Neural cell (in vitro differentiated cells): Measurements from ENCODE around the gene CEBPZ. TPM values are rescaled to one million over a fixed set of nuclear protein-coding genes. Genes with fewer than 3 reads are reported as not detected.

Experiments used
- H2AFZ ChIP-seq: fragments of 200-600, 300-800 bp; sonication (generic), shearing (Covaris generic); 2 replicates; pipeline ENCODE4 v1.6.0; 2014; ENCODE audit warnings: low read depth, mild to moderate bottlenecking, antibody characterized with exemption, low read length, moderate library complexity
- H3F3A ChIP-seq: fragments of 200-600 bp; shearing (Covaris generic); 2 replicates; pipeline ENCODE4 v1.6.1; 2016; ENCODE audit warnings: mild to moderate bottlenecking, moderate library complexity, mixed read lengths, antibody characterized with exemption, low read length; ENCODE audit not compliant: insufficient read depth, poor library complexity, severe bottlenecking
- H3K27ac ChIP-seq: fragments of 200-600, 300-800 bp; sonication (generic), shearing (Covaris generic); 2 replicates; pipeline ENCODE4 v1.5.1; 2014; ENCODE audit warnings: mild to moderate bottlenecking, low read length, moderate library complexity
- H3K27me3 ChIP-seq: fragments of 300-800, 200-600 bp; sonication (generic), shearing (Covaris generic); 2 replicates; pipeline ENCODE4 v1.6.0; 2014; ENCODE audit warnings: mild to moderate bottlenecking, low read depth, low read length, moderate library complexity; ENCODE audit not compliant: insufficient read depth
- H3K36me3 ChIP-seq: fragments of 300-800, 200-600 bp; sonication (generic), shearing (Covaris generic); 2 replicates; pipeline ENCODE4 v1.5.1; 2014; ENCODE audit warnings: mild to moderate bottlenecking, antibody characterized with exemption, low read length, moderate library complexity; ENCODE audit not compliant: insufficient read depth
- H3K4me2 ChIP-seq: fragments of 300-800, 200-600 bp; sonication (generic), shearing (Covaris generic); 2 replicates; pipeline ENCODE4 v1.6.0; 2014; ENCODE audit warnings: mild to moderate bottlenecking, low read length
- H3K4me3 ChIP-seq: fragments of 300-800, 200-600 bp; sonication (generic), shearing (Covaris generic); 2 replicates; pipeline ENCODE4 v1.5.1; 2014; ENCODE audit warnings: mild to moderate bottlenecking, low read length, moderate library complexity
- H3K79me2 ChIP-seq: fragments of 200-600 bp; shearing (Covaris generic); replicated peaks from 2 replicates; pipeline ENCODE4 v1.6.0; 2014; ENCODE audit warnings: mild to moderate bottlenecking, low read length, moderate library complexity; ENCODE audit not compliant: insufficient read depth
- H3K9ac ChIP-seq: fragments of 300-800, 200-600 bp; sonication (generic), shearing (Covaris generic); 2 replicates; pipeline ENCODE4 v1.6.1; 2016; ENCODE audit warnings: mild to moderate bottlenecking, low read length, mixed read lengths
- H3K9me2 ChIP-seq: fragments of 200-600 bp; shearing (Covaris generic); 2 replicates; pipeline ENCODE4 v1.6.1; 2016; ENCODE audit warnings: mild to moderate bottlenecking, low read length, mixed read lengths; ENCODE audit not compliant: insufficient read depth
- H3K9me3 ChIP-seq: fragments of 200-600, 300-800 bp; sonication (generic), shearing (Covaris generic); 2 replicates; pipeline ENCODE4 v1.6.1; 2016; ENCODE audit warnings: mild to moderate bottlenecking, mixed run types, low read length, moderate library complexity, mixed read lengths
- H4K20me1 ChIP-seq: fragments of 200-600 bp; shearing (Covaris generic); 2 replicates; pipeline ENCODE4 v1.6.1; 2016; ENCODE audit warnings: mild to moderate bottlenecking, mixed run types; ENCODE audit not compliant: insufficient read depth
- CTCF ChIP-seq: fragments of 450-650 bp; IDR thresholded peaks from 2 replicates; pipeline ENCODE4 v1.5.1; 2014; ENCODE audit warnings: antibody characterized with exemption, mild to moderate bottlenecking, moderate library complexity; ENCODE audit not compliant: poor library complexity, severe bottlenecking
- EP300 ChIP-seq: fragments of 450-650 bp; conservative IDR thresholded peaks from 2 replicates; pipeline ENCODE4 v1.6.1; 2014; ENCODE audit warnings: antibody characterized with exemption, mild to moderate bottlenecking, moderate library complexity; ENCODE audit not compliant: poor library complexity, severe bottlenecking
- EZH2 ChIP-seq: fragments of 200-600, 300-800 bp; shearing (Covaris generic), sonication (generic); IDR thresholded peaks from 2 replicates; pipeline ENCODE4 v1.6.1; 2014; ENCODE audit warnings: antibody characterized with exemption, low read length, borderline replicate concordance, mild to moderate bottlenecking; ENCODE audit not compliant: insufficient read depth, poor library complexity, severe bottlenecking
- MXI1 ChIP-seq: fragments of 450-650 bp; conservative IDR thresholded peaks from 2 replicates; pipeline ENCODE4 v1.6.1; 2014; ENCODE audit warnings: antibody characterized with exemption, mild to moderate bottlenecking; ENCODE audit not compliant: poor library complexity, severe bottlenecking
- POLR2AphosphoS5 ChIP-seq: IDR thresholded peaks from 2 replicates; pipeline ENCODE4 v1.6.1; 2012
- RAD21 ChIP-seq: fragments of 450-650 bp; conservative IDR thresholded peaks from 2 replicates; pipeline ENCODE4 v1.6.1; 2014; ENCODE audit warnings: antibody characterized with exemption, mild to moderate bottlenecking, moderate library complexity
- REST ChIP-seq: IDR thresholded peaks from 2 replicates; pipeline ENCODE4 v1.6.1; 2012; ENCODE audit warnings: borderline replicate concordance
- SMC3 ChIP-seq: fragments of 450-650 bp; conservative IDR thresholded peaks from 2 replicates; pipeline ENCODE4 v1.6.1; 2014; ENCODE audit warnings: antibody characterized with exemption, mild to moderate bottlenecking, moderate library complexity; ENCODE audit not compliant: poor library complexity
- TAF1 ChIP-seq: IDR thresholded peaks from 2 replicates; pipeline ENCODE4 v1.6.1; 2012; ENCODE audit warnings: low read depth
- polyA plus RNA-seq: library from polyadenylated mRNA; depleted of rRNA; stranded (reverse); fragments of >200 nt; gene quantifications from 2 replicates; pipeline ENCODE4 v1.2.3, GENCODE V29; 2014

CEBPZ gene
- polyA plus RNA-seq, 1 donor from 2014 or later, result 39.1 TPM

GRCh38 chr2:37167636-37168180 lies 63.7 kb downstream of the CEBPZ start:
- H3K4me2 ChIP-seq, result no peak overlapping the region
- H3K79me2 ChIP-seq, result no peaks in the 10 kb centered on the region
- no peak overlapping the region for H3K27ac ChIP-seq
- no peaks in the 10 kb centered on the region for H3F3A ChIP-seq
- no peak for TF ChIP-seq SMC3
- no peak for TF ChIP-seq REST
- no peak for TF ChIP-seq MXI1
- no peak for TF ChIP-seq POLR2AphosphoS5
- TF ChIP-seq TAF1, result no peak
- TF ChIP-seq EZH2, result no peak
- TF ChIP-seq CTCF, result no peak
- TF ChIP-seq RAD21, result no peak
- no peak for TF ChIP-seq EP300
- no peak overlapping the region for H3K4me3 ChIP-seq
- no peak overlapping the region for H2AFZ ChIP-seq
- H3K27me3 ChIP-seq, result no peaks in the 10 kb centered on the region
- H3K9me2 ChIP-seq, result no peaks in the 10 kb centered on the region
- H4K20me1 ChIP-seq, result no peaks in the 10 kb centered on the region
- no peaks in the 10 kb centered on the region for H3K36me3 ChIP-seq
- H3K9me3 ChIP-seq, result no peaks in the 10 kb centered on the region
- no peak overlapping the region for H3K9ac ChIP-seq

GRCh38 chr2:37164757-37165156 lies 66.6 kb downstream of the CEBPZ start:
- H2AFZ ChIP-seq, result no peak overlapping the region
- no peak overlapping the region for H3K4me3 ChIP-seq
- H3K9ac ChIP-seq, result no peak overlapping the region
- H3K4me2 ChIP-seq, result no peak overlapping the region
- no peaks in the 10 kb centered on the region for H3K36me3 ChIP-seq
- H3K9me3 ChIP-seq, result no peaks in the 10 kb centered on the region
- H3F3A ChIP-seq, result no peaks in the 10 kb centered on the region
- TF ChIP-seq SMC3, result no peak
- no peak for TF ChIP-seq RAD21
- no peak for TF ChIP-seq EP300
- no peaks in the 10 kb centered on the region for H3K79me2 ChIP-seq
- H3K9me2 ChIP-seq, result no peaks in the 10 kb centered on the region
- H3K27me3 ChIP-seq, result no peaks in the 10 kb centered on the region
- H3K27ac ChIP-seq, result no peak overlapping the region
- H4K20me1 ChIP-seq, result no peaks in the 10 kb centered on the region
